Activated effector memory CD4-positive, alpha-beta T cell treated with anti-CD3 and anti-CD28 coated beads, Interleukin-2, amount 50 U/mL, for 16 hours (primary cell): ENCODE data around the gene BPIFB2.

Experiments
- DNase-seq: peaks from one replicate; pipeline ENCODE4 v3.0.0-alpha.2; 2020

Gene BPIFB2

DNA sequence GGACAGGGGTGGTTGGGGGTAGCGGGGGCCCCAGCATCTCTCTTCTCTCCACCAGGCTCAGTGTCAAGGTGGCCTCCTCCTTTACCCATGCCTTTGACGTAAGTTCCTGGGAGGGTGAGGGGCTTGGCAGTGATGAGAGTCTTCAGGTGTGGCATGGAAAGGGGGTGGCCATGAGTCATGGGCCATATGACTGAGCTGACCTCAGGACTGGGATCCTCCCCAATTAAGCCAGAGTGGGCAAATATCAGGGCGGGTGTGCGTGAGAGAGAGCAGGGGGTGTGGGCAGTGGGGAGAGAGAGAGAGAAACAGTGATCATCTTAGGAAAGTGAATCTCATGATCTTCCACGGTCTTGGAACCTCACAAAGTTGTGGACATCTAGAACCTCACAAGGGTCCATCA lies 63.7 kb downstream of the BPIFB2 start:
- DNase-seq: no peak

DNA sequence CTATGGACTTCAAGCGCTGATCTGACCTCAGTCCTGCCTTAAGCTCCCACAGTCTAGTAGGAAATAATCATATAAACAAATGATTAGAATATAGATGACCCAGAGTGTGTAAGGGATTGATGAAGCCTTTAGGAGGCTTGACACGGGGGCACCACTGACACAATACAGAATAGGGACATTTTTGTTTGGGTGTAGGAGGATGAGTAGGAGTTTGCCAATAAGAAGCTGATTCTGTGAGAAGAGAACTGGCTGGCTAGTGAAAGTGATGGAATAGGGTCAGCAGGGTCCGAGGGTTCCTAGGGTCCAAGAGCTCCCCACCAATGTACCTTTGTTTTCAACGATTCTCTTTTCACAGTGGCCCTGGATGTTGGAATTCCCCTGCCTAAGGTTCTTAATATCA lies 64.9 kb downstream of the BPIFB2 start:
- DNase-seq: no peak

DNA sequence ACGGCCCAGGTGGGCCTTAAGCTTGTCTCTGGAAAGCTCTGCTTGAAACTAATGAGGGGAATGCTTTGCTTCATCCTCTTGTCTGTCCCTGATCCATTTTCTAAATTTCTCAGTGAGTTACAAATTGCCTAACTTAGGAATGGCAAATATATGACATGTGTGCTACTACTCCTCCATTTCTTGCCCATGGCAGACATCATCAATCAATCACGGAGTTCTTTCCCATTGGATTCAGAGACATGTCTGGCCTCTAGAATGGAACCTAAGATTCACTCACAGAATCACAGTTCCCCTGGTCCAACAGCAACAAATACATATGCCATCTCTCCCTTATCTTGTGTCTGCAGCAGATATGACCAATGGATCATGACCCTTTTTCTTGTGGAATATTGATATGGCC lies 65.3 kb downstream of the BPIFB2 start:
- DNase-seq: no peak
